AG08395 (cell line): ENCODE measurements around the gene IL17REL.
"Not testable (repeated sequence)": the region's sequence is repeated elsewhere in the genome, so short reads cannot be mapped to it uniquely, and the experiment has no call there.

ENCODE experiments used
- DNase-seq: peaks from one replicate; pipeline ENCODE4 v3.0.0; 2012; ENCODE audit warnings: mixed read lengths, low spot score

IL17REL gene

DNA sequence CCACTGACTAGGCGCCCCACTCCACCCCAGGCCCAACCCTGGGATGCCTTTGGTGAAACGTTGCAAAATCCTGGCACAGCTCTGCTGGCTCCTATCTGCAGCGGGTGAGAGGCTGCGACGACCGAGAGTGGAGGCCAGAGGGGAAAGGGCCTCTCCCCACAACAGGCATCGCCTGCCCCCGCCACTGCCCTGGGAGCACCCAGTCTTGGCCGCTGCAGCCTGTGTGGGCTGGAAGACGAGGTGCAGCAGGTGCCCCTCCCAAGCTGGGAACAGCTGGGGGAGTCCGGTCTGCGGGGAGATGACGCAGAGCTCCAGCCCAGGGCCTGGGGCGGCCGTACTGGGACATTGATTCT is 56.2 kb downstream of the IL17REL start:
- DNase-seq, result no peak

DNA sequence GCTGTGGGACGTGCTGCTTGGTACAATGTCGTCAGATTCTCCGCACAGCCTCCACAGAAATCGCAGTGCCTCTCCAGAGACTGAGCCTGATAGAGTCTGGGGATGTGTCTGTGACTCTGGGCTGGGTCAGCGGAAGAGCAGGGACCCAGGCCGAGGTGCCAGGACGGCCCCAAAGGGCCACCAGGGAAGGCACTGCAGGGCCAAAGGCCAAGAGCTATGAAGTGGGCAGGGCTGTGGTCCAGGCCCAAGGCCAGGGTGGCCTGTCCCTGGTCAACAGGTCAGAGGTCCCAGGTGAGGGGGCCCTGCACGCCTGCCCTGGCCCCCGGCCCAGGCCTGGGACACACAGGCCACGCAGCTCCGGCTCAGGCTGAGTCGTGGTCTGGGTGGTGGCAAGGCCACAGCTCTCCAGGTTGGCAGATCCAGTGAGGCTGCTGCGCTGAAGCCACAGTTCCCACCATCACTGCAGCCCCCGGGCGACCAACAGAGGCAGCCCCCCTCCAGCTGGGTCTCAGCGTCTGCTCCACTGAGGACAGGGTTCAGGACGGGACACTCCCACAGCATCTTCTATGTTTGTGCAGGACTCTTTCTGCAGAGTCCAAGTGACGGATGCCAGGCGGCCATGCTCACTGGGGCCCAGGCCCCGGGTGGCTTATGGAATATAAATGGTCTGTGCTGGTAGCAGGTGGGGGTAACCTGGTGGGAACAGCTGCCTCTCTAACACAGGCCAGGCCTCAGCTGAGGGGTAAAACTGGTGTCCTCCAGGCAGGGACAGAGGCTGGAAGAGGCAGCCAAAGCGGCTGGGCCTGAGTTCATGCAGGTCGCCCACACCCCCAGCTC is 56.8 kb downstream of the IL17REL start:
- DNase-seq, result no peak

DNA sequence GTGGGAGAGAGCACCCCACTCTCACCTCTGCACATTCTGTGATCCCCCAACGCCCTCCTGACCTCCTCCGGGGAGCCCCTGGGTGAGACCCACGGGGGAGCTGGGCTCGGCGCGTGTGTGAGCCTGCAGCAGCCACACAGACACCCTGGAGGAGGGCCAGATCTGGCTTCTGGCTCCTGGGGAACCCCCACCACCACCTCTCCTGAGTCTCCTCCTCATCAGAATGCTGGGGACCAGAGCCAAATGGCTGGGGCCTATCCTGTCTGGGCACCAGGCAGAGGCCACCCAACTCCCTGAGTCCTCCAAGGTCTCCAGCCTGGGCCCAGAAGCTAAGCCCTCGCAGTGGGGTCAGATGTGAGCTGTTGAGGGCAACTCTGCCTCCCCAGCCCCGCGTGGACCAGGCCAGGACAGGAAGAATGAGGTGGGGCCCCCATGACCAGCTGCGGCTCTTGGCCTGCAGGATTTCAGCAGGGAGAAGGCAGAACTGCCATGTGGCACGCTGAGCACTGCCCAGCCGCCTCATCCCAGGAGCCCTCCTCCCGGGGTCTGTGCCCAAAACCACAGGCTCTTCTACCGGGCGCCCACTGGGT is 57.5 kb downstream of the IL17REL start:
- DNase-seq, result no peak

DNA sequence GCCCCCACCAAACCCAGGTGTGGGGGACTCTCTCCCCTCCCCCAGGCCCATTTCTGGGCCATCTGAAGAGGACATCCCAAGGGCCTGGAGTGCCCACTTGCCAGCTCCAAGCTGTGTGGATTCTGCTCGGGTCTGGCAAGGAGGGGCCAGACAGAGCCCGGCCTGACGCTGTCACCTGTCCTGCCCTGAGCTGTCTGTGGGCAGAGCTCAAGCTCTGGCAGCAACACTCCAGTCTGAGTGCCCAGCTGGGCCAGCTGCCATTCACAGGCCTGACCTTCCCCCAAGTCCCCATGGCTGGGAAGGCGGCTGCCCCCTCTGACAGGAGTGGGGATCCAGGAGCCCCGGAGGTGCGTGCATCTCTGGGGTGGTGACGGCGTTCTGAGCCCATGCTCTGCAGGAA is 58.2 kb downstream of the IL17REL start:
- no peak for DNase-seq

DNA sequence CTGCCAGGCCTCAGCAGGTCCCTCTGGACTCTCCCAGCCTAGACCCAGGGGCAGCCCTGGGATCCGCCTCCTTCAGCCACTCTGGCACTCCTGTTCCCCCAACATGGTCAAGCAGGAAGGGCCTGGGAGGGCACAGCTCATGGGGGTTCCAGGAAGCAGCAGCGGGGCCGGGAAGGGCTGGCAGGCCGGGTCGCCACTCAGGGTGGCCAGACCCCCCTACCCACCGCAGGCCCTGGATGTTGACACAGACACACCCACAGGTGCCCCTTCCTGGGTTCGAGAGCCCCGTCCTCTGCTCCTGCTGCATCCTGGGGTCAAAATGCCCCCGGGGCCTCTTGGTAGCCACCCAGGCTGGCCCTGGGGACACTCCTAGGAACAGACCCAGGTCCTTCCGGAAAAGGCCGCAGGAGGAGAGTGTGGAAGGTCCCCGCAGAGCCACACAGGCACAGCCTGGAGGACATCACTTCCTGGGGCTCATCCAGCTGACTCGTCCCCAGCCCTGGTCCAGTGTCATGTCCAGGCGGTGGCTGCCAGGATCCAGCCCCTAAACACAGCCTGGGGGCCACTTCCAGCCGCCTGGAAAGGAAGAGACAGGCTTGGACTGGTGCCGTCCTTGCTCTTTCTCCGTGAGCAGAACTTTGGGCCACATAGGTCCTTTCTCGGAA is 58.8 kb downstream of the IL17REL start:
- no peak for DNase-seq

DNA sequence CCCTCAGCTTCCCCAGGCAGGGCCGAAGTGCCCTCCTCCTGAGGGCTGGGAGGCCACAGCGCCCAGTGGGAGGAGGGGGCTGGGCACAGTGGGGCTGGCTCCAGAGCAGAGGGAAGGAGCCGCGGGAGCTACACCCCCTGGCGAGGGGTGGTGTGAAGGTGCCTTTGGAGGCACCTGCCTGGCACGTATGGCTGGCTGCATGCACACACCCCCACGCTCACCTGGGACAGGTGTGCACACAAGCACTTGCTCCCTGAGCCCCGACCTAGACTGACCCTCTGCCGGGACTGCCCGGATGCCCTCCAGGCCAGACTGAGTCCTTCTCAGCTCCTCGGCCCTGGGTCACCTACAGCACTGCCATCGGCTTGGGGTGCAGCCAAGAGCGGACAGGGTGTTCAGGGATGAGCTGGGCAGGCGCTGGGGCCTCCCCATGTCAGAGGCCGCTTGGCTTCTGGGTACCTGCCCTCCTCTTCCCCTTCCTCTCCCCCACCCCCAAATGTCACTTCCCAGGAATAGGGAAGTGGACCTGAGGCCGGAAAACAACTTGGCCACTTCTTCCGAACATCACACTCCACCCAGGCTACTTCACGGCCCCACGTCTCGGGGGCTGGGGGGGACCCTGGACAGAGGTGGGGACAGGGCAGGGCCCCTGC is 59.4 kb downstream of the IL17REL start:
- DNase-seq, result no peak

DNA sequence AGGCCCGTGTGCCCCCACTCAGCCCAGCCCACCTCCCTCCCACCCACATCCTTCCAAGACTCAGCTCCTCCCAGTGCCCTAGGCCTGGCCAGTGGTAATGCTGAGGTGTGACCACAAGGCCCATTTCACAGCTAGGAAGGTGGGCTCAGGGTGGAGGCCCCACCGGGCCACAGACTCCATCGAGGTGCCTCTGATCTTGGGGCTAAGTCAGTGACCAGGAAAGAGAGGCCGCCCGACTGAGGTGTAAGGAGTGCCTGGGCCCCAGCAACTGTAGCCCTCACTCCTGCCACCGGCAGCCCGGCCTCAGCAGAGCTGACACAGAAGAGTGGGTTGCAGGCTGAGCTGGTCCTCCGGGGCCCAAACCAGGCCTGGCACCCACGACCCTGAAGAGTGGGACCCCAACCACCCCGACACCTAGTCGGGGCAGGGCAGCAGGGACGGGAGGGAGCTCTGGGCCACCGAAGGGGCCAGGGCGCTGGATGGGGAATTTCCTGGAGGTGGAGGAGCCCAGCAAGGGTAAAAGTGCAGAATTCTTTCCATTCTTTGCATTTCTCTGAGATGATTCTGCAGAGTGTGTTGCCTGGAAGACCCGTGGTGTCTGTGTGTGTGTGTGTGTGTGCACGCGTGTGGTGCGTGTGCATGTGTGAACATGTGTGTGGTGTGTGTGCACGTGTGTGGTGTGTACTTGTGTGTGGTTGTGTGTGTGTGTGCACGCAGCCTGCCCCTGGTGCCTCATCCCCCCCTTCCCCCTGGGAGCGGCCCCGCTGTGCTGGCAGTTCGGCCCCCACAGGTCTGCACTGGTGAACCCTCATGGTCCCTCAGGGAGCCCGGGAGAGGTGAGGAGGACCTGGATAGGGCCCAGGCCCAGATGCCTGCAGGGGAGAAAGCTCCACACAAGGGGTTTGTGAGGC is 60.3 kb downstream of the IL17REL start:
- peak; percentile 76 for DNase-seq

DNA sequence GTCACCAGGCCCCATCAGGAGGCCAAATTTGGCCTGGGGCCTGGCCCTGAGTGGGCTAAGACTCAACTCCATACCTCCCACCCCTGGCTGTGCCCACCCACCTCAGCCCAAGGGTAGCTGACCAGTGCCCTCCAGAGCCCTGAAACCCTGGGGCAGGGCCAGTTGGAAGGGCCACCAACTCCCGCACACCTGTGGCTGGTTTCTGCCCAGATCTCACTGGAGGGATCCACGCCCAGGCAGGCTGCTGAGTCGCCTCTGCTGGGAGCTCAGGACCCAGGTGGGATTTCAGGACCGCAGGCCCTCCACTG is 60.9 kb downstream of the IL17REL start:
- no peak for DNase-seq

DNA sequence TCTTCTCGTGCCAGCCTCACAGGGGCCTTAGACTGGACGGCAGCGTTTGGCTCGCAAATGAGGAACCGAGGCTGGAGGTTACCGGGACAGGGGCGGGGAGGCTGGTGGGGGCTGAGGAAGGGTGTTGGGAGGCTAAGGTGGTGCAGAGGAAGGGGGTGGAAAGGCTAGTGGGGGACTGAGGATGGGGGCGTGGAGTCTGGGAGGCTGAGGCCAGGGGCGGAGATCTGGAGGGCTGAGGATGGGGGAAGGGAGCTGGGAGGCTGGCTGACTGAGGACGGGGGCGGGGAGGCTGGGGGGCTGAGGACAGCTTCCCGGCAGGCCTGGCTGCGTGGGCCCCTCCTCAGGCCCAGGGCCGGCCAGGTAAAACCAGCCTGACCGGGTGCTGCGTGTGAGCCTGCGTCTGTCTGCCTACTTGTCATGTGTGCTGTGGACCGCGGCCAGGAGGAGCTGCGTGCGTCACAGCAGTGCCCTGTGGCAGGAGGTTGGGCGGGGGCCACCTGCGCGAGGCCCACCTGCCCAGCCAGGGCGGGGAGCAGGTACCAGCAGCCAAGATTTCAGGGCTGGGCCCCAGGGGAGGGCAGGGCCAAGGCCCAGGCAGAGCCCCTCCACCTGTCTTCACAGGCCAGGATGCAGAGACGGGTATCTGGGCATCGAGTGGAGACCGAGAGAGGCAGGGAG is 61.4 kb downstream of the IL17REL start:
- DNase-seq, result no peak

DNA sequence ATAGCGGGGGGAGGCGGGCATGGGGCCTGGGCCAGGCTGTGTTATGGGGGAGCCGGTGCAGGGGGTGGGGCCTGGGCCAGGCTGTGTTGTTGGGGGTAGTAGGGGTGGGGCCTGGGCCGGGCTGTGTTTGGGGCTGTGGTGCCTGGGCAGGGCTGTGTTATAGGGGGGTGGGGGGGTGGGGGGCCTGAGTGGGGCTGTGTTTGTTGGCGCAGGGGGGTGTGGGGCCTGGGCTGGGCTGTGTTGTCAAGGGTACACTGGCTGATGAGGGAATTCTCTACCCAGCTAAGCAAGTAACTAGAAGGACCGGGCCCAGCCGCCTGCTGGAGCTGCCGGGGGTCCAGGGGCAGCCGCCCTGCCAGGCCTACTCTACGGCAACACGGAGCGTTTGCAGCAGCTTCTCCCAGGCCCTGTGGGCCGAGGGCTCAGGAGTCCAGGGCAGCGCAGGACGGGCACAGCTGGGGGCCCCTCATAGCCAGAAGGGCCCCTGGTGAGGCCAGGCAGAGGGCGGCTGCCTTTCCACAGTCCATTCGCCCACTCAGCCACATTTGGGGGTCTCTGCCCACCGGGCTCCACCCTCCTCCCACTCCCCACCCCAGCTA is 62.1 kb downstream of the IL17REL start:
- DNase-seq, result no peak

DNA sequence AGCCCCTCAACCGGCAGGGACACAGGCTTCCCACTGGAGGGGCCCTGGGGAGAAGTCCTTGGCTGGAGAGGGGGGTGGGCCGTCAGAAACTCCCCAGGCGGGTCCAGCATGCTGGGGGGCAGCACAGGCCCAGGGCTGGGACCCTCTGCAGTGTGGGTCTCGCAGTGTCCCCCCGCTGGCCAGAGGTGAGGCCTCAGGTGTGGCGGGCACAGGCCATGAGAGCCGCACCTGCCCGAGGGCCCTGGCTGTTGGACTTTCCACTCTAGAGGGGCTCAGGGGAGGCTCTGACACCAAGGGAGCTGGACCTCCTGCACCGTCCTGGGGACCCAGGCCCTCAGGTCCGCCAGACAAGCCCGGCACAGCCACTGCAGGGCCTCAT is 62.7 kb downstream of the IL17REL start:
- DNase-seq, result no peak

DNA sequence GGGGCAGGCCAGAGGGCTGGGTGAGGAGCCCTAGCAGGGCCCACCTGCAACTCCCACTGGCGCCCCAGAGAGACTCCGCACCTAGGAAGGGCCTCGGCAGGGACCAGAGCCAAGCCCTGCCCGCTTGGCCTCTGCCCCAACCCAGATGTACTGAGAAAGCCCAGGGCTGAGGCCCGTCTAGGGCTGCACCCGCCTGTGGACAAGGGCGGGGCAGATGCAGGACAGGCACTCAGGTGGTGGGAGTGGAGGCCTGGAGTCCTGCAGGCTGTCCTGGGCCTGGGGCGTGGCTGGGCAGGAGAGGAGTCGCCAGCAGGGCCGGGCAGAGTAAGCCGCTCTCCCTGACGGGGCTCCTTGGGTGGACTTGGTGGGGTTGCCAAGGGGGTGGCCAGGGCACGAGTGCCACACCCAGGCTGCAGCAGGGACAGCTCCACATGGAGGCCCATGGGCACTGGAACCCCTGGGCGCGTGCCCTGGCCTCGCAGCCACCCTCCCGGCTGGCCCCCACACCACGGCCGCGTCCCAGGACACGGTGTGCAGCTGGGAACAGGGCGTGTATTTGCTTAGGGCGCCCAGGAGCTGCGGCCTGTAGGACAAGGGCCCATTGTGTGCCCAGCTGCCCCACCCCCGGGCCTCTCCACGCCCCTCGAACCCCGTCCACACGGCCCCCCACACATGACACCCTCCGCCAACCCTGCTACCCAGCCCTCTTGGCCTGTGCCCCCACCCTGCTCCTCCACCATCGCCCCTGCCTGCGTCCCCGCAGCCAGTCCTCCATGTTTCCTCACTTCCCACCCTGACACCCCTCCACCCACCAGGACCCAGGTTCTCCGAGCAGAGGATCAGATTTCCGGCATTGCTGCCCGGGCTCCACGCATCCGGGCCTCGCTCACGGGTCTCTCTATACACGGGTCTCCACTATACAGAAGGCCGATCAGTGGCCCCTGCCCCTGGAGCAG is 63.3 kb downstream of the IL17REL start:
- no peak for DNase-seq

DNA sequence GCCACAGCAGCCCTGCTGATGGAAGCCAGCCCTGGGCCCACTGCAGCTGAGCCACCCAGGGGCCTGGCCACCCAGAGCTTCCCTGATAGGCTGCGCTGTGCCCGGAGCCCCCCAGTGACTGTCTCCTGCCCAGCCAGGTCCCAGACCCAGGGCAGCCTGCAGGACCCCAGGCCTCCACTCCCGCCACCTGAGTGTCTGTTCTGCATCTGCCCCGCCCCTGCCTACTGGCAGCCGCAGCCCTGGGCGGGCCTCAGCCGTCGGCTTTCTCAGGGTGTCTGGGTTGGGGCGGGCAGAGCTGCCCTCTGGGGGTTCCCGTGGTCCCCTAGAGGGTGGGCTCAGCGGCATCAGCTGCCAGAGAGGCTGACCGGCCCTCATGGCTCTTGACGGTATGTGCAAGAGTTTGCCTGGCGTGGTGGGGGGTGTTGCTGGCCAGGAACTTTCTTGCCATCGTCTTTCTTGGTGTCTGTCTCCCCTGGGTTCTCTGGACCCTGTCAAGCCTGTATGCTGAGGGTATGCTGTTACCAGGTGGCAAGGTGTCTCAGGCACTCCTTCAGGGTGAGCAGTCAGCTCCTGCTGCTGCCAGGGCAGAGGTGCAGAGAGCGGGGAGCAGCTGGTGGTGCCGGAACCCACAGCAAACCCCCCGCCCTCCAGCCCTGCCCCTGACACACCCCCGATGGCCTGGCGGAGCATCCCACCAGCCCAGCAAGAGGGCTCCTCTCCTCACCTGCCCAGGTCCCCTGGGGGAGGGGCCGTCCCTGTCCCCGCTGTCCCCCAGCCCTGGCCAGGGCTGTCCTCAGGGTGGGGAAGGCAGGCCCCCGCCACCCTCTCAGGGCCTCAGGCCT is 64.2 kb downstream of the IL17REL start:
- DNase-seq, result no peak

DNA sequence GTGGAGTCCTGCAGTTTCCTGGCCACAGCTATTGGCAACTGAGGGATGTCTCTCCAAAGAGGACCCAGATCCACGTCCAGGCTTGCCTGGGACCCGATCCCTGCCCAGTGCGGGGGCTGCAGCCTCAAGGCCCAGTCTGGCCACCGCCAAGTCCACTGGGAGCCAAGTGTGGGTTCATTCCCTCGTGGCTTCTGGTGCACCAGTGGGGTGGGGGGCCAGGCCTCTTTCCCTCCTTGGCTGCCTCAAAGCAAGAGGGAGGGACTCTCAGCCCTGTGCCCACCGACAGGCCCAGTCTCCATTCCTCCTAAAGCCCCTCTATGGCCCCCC is 65.3 kb downstream of the IL17REL start:
- no peak for DNase-seq

DNA sequence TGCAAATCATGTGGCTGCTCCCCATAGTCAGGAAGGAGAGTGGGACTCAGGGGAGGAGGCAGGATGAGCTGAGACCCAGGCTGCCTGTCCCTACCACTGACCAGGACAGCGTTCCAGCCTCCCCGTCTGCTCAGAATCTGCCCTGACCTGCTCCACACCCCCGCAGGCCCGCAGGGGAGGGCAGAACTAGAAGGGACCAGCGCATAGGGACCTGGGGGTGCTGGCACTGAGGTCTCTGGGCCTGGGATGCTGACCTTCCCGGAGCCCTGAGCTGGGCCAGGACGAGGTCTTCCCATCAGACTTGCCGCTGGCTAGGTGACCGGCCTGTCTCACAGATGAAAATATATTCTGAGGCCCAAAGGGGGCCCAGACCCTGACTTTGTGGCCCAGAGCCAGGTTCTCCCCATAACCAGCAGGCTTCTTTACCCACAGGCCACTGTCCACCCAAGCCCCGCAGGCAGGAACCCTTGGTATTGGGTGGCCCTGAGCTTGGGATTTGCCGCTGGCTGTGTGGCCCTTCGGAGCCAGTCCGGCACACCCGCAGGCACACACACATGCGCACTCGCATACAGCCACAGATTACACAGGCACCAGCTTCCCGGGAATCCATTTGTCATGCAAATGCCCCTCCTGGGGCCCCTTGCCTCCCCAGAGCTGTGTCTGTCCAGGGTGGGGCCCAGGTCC is 65.8 kb downstream of the IL17REL start:
- DNase-seq, result no peak

DNA sequence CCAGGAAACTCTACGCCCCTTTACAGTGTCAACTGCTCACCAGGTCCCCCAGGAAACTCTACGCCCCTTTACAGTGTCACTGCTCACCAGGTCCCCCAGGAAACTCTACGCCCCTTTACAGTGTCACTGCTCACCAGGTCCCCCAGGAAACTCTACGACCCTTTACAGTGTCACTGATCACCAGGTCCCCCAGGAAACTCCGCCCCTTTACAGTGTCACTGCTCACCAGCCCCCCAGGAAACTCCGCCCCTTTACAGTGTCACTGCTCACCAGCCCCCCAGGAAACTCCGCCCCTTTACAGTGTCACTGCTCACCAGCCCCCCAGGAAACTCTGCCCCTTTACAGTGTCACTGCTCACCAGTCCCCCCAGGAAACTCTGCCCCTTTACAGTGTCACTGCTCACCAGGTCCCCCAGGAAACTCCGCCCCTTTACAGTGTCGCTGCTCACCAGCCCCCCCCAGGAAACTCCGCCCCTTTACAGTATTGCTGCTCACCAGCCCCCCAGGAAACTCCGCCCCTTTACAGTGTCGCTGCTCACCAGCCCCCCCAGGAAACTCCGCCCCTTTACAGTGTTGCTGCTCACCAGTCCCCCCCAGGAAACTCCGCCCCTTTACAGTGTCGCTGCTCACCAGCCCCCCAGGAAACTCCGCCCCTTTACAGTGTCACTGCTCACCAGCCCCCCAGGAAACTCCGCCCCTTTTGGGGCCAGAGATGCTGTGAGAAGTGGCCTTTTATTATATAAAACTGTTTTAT is 67.3 kb downstream of the IL17REL start:
- not testable (repeated sequence) for DNase-seq
